Ishikawa (cell line): Measurements from ENCODE around the gene BEND5.

Experiments
- CEBPB ChIP-seq: IDR thresholded peaks from 2 replicates; pipeline ENCODE4 v1.6.1; 2012
- EP300 ChIP-seq: IDR thresholded peaks from 2 replicates; pipeline ENCODE4 v1.6.1; 2012; ENCODE audit warnings: borderline replicate concordance
- REST ChIP-seq: IDR thresholded peaks from 2 replicates; pipeline ENCODE4 v1.6.1; 2012; ENCODE audit warnings: low read depth, mild to moderate bottlenecking
- YY1 ChIP-seq: IDR thresholded peaks from 2 replicates; pipeline ENCODE4 v1.6.1; 2012; ENCODE audit warnings: low read depth

DNA sequence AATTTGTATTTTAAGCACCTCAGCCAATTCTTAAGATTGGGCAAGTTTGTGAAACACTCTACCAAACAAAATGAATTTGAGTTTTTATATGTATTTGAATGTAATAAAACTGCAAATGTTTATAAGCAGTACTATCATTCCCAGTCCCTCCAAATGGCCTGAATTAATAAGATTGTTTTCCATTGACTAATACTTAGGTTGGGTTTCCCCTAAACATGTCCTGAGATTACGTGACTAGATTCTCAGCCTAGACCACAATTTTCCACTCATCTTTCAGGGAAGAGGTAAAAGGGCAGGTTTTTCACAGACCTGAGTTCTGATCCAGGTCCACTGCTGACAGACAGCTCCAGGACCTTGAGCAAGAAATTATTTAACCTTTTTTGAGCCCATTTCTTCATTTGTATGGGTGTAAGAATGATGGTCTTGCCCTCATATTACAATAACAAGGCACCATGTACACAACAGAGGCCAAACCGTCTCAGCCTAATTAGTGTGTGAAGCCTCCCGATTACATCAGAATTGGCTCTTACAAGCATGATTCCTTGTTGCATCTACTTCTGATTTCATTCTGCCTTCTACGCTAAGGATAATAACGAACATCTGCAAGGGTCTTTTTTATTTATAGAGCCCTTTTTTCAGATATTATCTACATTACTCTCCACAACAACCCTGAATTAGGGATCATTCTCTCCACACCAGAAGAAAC is 51.2 kb downstream of the BEND5 start:
- TF ChIP-seq REST (no peak), EP300 (no peak), CEBPB (no peak), YY1 (no peak)
